CD14-positive monocyte (primary cell): Measurements from ENCODE around the gene NLGN1. TPM values are rescaled to one million over a fixed set of nuclear protein-coding genes. Genes with fewer than 3 reads are reported as not detected.

Experiments used
- DNase-seq, 3 donors: peaks; one replicate each; pipeline ENCODE4 v3.0.0-alpha.2; 2011 to 2022
- H2AFZ ChIP-seq: 2 replicates; pipeline ENCODE4 v1.6.0; 2012; ENCODE audit warnings: mild to moderate bottlenecking, low read depth, low read length, inconsistent platforms; ENCODE audit not compliant: insufficient read depth, poor library complexity, severe bottlenecking
- H3K27ac ChIP-seq, 2 donors: 1 replicate in 1 of 2; 2 replicates in 1 of 2; pipeline ENCODE4 v1.5.1; 2012 to 2013; ENCODE audit warnings: low read length in 2 of 2, control low read depth in 1 of 2, inconsistent platforms in 1 of 2, low read depth in 1 of 2, mild to moderate bottlenecking in 1 of 2
- H3K27me3 ChIP-seq, 2 donors: one replicate each; pipeline versions ENCODE4 v1.6.0 to v1.6.1; 2011 to 2013; ENCODE audit warnings: low read length in 2 of 2; ENCODE audit not compliant: control insufficient read depth in 2 of 2, insufficient read depth in 2 of 2
- H3K36me3 ChIP-seq, 2 donors: replicated peaks in 1 of 2; 1 replicate in 1 of 2; 2 replicates in 1 of 2; pipeline versions ENCODE4 v1.5.1 to v1.6.1; 2012 to 2013; ENCODE audit warnings: low read length in 2 of 2, control low read depth in 1 of 2, inconsistent platforms in 1 of 2, mild to moderate bottlenecking in 1 of 2; ENCODE audit not compliant: insufficient read depth in 2 of 2, control insufficient read depth in 1 of 2
- H3K4me1 ChIP-seq, 2 donors: 1 replicate in 1 of 2; 2 replicates in 1 of 2; pipeline versions ENCODE4 v1.5.1 to v1.6.1; 2012 to 2013; ENCODE audit warnings: low read length in 2 of 2, control low read depth in 1 of 2, inconsistent platforms in 1 of 2, mild to moderate bottlenecking in 1 of 2, moderate library complexity in 1 of 2; ENCODE audit not compliant: insufficient read depth in 2 of 2, control insufficient read depth in 1 of 2
- H3K4me2 ChIP-seq: replicated peaks from 2 replicates; pipeline ENCODE3; 2012; ENCODE audit warnings: low read length, moderate library complexity, mild to moderate bottlenecking; ENCODE audit not compliant: poor library complexity, severe bottlenecking; ENCODE audit errors: extremely low read depth
- H3K4me3 ChIP-seq, 3 experiments: fragments of 200-600 bp in 1 of 3; sonication (generic) in 1 of 3; replicated peaks in 1 of 3; 1 replicate in 2 of 3; 2 replicates in 1 of 3; pipeline ENCODE4 v1.5.1; 2011 to 2013; ENCODE audit warnings: low read length in 3 of 3, mild to moderate bottlenecking in 3 of 3, control low read depth in 2 of 3, low read depth in 2 of 3, inconsistent platforms in 1 of 3, moderate library complexity in 1 of 3
- H3K79me2 ChIP-seq: 2 replicates; pipeline ENCODE4 v1.6.0; 2012; ENCODE audit warnings: mild to moderate bottlenecking, control low read depth, inconsistent platforms, low read length, moderate library complexity; ENCODE audit not compliant: insufficient read depth
- H3K9ac ChIP-seq: 2 replicates; pipeline ENCODE4 v1.6.0; 2017; ENCODE audit warnings: low read length, mild to moderate bottlenecking; ENCODE audit not compliant: insufficient read depth, poor library complexity, severe bottlenecking
- H3K9me3 ChIP-seq, 2 donors: replicated peaks in 1 of 2; 1 replicate in 1 of 2; 2 replicates in 1 of 2; pipeline versions ENCODE4 v1.5.1 to v1.6.1; 2012 to 2013; ENCODE audit warnings: low read length in 2 of 2, control low read depth in 1 of 2; ENCODE audit not compliant: control insufficient read depth in 1 of 2, insufficient read depth in 1 of 2
- H4K20me1 ChIP-seq: 2 replicates; pipeline ENCODE4 v1.6.0; 2012; ENCODE audit warnings: mild to moderate bottlenecking, low read length, control low read depth, moderate library complexity; ENCODE audit not compliant: insufficient read depth
- H3K27ac Mint-ChIP-seq, 7 donors: one replicate each; pipeline ENCODE4 v1.8.0; 2020; ENCODE audit warnings: mild to moderate bottlenecking in 7 of 7, mixed read lengths in 7 of 7, moderate library complexity in 6 of 7, inconsistent platforms in 2 of 7
- H3K27me3 Mint-ChIP-seq, 3 donors: one replicate each; pipeline ENCODE4 v1.8.0; 2021 to 2022; ENCODE audit warnings: low read depth in 3 of 3, mild to moderate bottlenecking in 3 of 3, mixed read lengths in 3 of 3, moderate library complexity in 3 of 3, inconsistent platforms in 1 of 3
- H3K36me3 Mint-ChIP-seq, 2 donors: one replicate each; pipeline ENCODE4 v1.8.0; 2020; ENCODE audit warnings: mixed read lengths in 2 of 2, inconsistent platforms in 1 of 2, mild to moderate bottlenecking in 1 of 2
- H3K4me1 Mint-ChIP-seq: one replicate; pipeline ENCODE4 v1.8.0; 2020; ENCODE audit warnings: mild to moderate bottlenecking, mixed read lengths
- H3K4me3 Mint-ChIP-seq, 2 donors: one replicate each; pipeline ENCODE4 v1.8.0; 2020; ENCODE audit warnings: mild to moderate bottlenecking in 2 of 2, mixed read lengths in 2 of 2, moderate library complexity in 1 of 2
- H3K9me3 Mint-ChIP-seq, 7 donors: one replicate each; pipeline ENCODE4 v1.8.0; 2020 to 2022; ENCODE audit warnings: mixed read lengths in 7 of 7, mild to moderate bottlenecking in 6 of 7, moderate library complexity in 6 of 7, inconsistent platforms in 2 of 7
- WGBS: methylation state at CpG from one replicate; pipeline ENCODE4 v1.1.5; 2013; ENCODE audit warnings: missing lambda C conversion rate; ENCODE audit not compliant: insufficient coverage; 5-methylcytosine and 5-hydroxymethylcytosine counted together
- intact Hi-C, 2 donors: fragments of 100-400 bp; cut with micrococcal nuclease; formaldehyde crosslinking; loops; one replicate each; pipeline versions ENCODE4 v1.15.0 to v1.15.1; 2023
- polyA plus RNA-seq, 3 donors: library from polyadenylated mRNA; depleted of rRNA in 1 of 3; unstranded in 2 of 3; stranded (reverse) in 1 of 3; fragments of 300-500 nt in 2 of 3; fragments of >200 nt in 1 of 3; fragmentation: Illumina TruSeq in 2 of 3; gene quantifications; 1 replicate in 2 of 3; 2 replicates in 1 of 3; pipeline ENCODE4 v1.2.3, GENCODE V29; 2012 to 2021
- TF ChIP-seq, protein P1 (sequence below): fragments of 200-600 bp; IDR thresholded peaks from one replicate; pipeline ENCODE4 v1.8.0; 2022; ENCODE audit warnings: antibody characterized with exemption, mild to moderate bottlenecking

Gene NLGN1
- polyA plus RNA-seq, 3 donors = not detected

DNA sequence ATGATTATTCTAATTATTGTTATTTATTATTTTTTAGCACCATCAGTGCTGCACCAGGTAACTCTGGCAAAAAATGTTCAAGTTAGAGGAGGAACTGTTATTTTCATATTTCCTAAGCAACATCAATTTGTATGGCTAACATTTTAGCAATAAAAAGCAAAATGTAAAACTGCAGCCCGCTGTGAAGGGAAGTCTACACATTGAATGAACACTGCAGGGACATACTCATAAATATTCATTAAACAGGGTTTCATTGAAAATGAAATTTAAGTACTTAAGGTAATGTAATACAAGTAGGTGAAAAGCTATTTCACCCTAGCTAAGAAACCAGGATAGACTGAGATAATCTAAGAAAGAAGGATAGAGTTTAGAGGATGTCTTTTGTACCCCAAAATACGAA, 532.7 kb downstream of the NLGN1 start:
- no peak overlapping the region for H3K9ac ChIP-seq
- H3K4me2 ChIP-seq = no peak overlapping the region
- no peak overlapping the region for H3K4me3 ChIP-seq
- H2AFZ ChIP-seq = no peak overlapping the region
- intact Hi-C loops = no loop called here
- no peak for DNase-seq
- H3K9me3 ChIP-seq = no peaks in the 10 kb centered on the region
- no peaks in the 10 kb centered on the region for H3K27me3 ChIP-seq
- H3K79me2 ChIP-seq = no peaks in the 10 kb centered on the region
- no peak overlapping the region for H3K27ac ChIP-seq
- H3K9me3 Mint-ChIP-seq = peaks cover 0 to 7% (median 2%) of the 10 kb centered on the region in 7 donors
- H3K27ac Mint-ChIP-seq = no peak overlapping the region
- no peaks in the 10 kb centered on the region for H4K20me1 ChIP-seq
- no CpG with 5 or more reads among the region's 2 CpGs for WGBS
- H3K4me1 Mint-ChIP-seq = no peaks in the 10 kb centered on the region
- H3K4me1 ChIP-seq = no peaks in the 10 kb centered on the region
- TF ChIP-seq, protein P1, sequence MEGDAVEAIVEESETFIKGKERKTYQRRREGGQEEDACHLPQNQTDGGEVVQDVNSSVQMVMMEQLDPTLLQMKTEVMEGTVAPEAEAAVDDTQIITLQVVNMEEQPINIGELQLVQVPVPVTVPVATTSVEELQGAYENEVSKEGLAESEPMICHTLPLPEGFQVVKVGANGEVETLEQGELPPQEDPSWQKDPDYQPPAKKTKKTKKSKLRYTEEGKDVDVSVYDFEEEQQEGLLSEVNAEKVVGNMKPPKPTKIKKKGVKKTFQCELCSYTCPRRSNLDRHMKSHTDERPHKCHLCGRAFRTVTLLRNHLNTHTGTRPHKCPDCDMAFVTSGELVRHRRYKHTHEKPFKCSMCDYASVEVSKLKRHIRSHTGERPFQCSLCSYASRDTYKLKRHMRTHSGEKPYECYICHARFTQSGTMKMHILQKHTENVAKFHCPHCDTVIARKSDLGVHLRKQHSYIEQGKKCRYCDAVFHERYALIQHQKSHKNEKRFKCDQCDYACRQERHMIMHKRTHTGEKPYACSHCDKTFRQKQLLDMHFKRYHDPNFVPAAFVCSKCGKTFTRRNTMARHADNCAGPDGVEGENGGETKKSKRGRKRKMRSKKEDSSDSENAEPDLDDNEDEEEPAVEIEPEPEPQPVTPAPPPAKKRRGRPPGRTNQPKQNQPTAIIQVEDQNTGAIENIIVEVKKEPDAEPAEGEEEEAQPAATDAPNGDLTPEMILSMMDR = no peak
- H3K36me3 Mint-ChIP-seq = no peaks in the 10 kb centered on the region
- H3K27me3 Mint-ChIP-seq = no peaks in the 10 kb centered on the region
- H3K36me3 ChIP-seq = no peaks in the 10 kb centered on the region
- H3K4me3 Mint-ChIP-seq = no peak overlapping the region

DNA sequence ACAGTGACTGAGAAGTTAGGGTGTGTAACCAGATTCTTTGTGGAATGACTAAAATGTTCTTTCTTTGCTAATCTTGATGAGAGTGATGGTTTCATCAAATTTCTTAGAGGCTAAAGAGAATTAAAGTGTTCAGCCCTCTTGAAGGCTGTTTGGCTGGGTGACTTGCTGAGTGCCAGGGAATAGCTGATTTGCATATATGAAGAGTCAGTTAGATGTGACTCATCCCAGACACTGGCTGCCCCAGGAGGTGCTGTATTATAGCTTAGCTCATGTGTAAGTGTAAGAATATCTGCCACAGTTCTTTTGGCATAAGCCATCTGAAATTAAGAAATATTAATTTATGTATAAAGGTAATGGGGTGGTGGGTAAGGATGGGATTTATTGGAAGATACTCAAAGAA, 535.1 kb downstream of the NLGN1 start:
- no peaks in the 10 kb centered on the region for H3K36me3 ChIP-seq
- Mint-ChIP-seq H3K4me3 (no peak overlapping the region), H3K27ac (no peak overlapping the region), H3K27me3 (no peaks in the 10 kb centered on the region), H3K4me1 (no peaks in the 10 kb centered on the region), H3K36me3 (no peaks in the 10 kb centered on the region), H3K9me3 (peaks cover 0 to 7% (median 0%) of the 10 kb centered on the region in 7 donors)
- DNase-seq = no peak
- no peaks in the 10 kb centered on the region for H3K79me2 ChIP-seq
- TF ChIP-seq, protein P1 = no peak
- no peak overlapping the region for H3K9ac ChIP-seq
- no peaks in the 10 kb centered on the region for H3K9me3 ChIP-seq
- H2AFZ ChIP-seq = no peak overlapping the region
- no peak overlapping the region for H3K4me3 ChIP-seq
- H4K20me1 ChIP-seq = no peaks in the 10 kb centered on the region
- H3K27ac ChIP-seq = no peak overlapping the region
- H3K4me1 ChIP-seq = no peaks in the 10 kb centered on the region
- no peak overlapping the region for H3K4me2 ChIP-seq
- intact Hi-C loops = no loop called here
- no peaks in the 10 kb centered on the region for H3K27me3 ChIP-seq
